NCI-H1105 treated with DMSO at 0.1 percent for 48 hours (cell line): ENCODE measurements around the gene BRINP3.
"Not testable (repeated sequence)": the region's sequence is repeated elsewhere in the genome, so short reads cannot be mapped to it uniquely, and the experiment has no call there.

Source experiments
- DNase-seq: peaks from one replicate; lab custom pipeline; 2025; lab: John Stamatoyannopoulos, UW

The BRINP3 gene

GRCh38 chr1:190179817-190180216 is 297.8 kb downstream of the BRINP3 start:
- DNase-seq = no peak

DNA sequence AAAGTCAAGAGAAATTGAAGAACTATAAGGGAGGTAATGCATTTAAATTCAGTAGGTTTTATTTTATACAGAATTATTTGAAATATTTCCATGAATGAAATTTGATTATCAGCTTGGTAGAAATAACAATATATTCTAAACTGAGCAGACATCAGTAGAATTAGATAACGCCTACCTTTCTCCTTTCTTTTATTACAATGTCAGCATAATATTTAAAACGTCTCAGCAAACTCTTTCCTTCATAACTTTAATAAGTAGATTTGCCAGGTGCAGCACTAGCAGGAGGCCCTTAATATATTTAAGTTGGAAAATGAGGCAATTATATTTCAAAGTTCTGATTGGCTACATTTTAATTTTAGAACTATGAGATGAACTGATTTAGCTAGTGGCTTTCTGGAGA is 298.8 kb downstream of the BRINP3 start:
- no peak for DNase-seq

DNA sequence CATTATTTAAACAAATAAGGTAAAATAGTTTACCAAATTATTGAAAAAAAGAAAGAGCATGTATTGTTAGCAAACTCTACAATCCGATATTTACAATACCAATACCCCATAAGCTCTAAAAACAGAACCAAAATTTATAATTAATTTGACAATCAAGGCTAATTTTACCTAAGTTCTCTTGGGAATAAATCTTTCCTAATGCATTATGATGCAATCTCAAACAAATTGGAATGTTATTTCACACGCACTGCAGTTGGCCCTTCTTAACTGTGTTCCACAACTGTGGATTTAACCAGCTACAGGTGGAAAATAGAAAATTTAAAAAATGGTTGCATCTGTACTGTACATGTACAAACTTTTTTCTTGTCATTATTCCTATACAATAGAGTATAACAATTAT is 300.1 kb downstream of the BRINP3 start:
- no peak for DNase-seq

- no peak for DNase-seq
These were observed 300.9 kb downstream of the BRINP3 start for GRCh38 chr1:190176776-190177175.

GRCh38 chr1:190175320-190175719 is 302.3 kb downstream of the BRINP3 start:
- DNase-seq = no peak

- DNase-seq = no peak
These were observed 304.8 kb downstream of the BRINP3 start for GRCh38 chr1:190172651-190173430.

- DNase-seq = no peak
These were observed 307.3 kb downstream of the BRINP3 start for GRCh38 chr1:190170321-190170720.

DNA sequence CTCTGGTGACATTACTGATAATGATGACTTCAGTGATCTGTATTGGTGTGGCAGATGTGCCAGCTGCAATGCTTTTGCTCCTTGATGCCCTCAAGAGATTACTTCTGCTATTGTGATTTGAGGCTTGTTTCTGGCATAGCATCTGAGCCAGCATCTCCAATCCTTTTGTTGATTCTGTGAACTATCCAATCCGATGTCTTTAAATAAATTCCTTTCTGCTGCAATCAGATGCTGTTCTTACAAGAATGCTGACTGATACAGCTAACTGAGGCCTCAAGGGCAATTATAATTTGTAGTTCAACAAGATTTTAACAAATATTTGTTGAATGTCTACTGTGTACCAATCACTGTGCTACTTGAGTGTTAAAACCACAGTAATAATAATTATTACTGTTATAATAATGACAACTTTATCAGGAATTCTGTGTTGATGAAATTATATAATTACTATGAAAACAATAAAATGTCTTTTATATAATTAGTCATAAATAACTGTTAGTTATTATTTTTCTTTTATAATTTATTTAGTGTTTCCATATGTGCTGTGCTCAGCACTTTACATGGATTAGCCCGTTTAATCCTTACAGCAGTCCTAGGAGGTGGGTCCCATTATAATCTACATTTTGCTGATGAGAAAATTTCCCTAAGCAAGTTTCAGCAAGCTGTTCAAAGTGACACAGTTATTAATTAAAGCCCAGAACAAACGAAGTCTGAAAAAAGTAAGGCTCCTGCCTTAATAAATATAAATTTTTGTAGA is 308.2 kb downstream of the BRINP3 start:
- no peak for DNase-seq

- no peak for DNase-seq
These were observed 308.8 kb downstream of the BRINP3 start for GRCh38 chr1:190168893-190169280.

DNA sequence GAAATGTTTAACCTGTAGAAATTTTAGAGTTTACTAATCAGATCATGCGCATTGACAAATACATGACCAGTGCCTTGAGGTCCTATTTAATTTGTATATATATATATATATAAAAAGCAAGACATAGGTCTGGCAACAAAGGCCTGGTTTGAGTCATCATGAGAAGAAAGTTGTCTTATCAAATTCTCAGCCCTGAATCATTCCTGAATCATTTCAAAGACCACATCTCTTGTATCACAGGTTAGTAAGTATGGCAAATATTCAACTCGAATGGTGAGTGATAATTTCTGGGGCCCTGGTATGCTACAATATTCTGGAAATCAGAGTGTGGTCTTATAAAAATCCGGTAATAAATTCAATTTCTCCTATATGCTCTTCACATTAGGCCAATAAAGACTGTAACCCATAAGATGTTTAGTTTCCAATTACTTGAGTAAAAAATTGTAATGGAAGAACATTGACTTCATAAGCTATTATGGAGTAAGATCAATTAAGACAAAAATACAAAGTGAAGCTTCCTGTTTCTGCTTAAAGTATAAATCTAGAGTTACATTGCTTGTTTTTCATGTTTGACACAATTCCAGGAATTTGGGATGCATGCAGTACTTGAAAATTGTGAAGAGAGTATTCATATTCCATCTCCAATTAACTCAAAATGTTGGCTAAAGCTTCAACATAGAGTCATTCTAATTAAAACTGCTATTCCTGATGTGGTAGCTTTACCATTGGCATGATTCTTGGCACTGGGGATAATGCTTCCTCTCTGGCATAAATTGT is 309.4 kb downstream of the BRINP3 start:
- peak; percentile 23 for DNase-seq

DNA sequence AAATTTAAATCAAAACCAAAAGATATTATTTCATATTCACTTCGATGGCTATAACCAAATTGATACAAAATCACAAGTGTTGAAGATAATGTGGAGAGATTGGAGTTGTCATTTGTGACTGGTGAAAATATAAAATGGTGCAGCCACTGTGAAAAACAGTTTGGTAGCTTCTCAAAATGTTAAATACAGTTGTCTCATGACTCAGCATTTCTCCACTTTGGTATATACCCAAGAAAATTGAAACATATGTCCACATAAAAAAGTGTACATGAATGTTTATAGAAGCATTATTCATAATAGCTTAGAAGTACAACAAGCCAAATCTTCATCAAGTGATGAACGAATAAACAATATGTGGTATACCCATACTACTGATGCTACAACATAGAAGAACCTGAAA is 318.5 kb downstream of the BRINP3 start:
- DNase-seq = no peak

- no peak for DNase-seq
These were observed 322.9 kb downstream of the BRINP3 start for GRCh38 chr1:190154744-190155143.

DNA sequence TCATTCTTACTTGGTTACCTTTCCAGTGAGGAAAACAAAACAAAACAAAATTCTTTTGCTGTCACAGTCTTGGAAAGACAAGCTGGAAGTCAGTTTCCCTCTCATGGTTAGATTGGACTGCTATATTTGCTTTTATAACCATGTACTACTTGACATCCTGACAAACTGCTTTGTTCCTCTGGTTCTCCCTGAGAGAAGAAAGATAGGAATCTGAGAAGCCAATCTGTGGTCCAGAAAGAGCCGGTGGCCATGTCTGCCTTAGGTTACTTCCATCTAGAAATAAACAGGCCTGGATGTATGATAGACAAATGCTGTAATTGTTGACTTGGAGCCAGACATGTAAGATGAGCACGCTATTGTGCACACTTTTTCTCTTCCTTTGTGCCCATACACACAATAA is 330.0 kb downstream of the BRINP3 start:
- DNase-seq = no peak

DNA sequence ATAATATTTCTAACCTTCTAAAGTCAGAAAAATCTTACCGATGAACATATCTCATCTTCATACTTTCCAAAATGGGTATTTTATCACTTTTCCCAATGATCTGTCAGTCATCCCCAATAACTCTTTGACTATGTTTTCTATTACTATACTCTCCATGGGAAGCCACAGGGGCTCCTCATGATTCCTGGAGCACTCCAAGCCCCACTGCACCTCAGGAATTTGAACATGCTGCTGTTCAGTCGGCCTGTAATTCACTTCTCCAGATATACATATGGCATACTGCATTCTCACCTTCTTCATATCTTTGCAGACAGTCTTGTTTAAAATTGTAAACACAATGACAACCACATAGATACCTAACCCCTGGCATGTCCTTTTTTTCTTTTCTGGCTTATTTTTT is 333.0 kb downstream of the BRINP3 start:
- DNase-seq = no peak

- DNase-seq = no peak
These were observed 337.0 kb downstream of the BRINP3 start for GRCh38 chr1:190140644-190141043.

GRCh38 chr1:190138702-190139101 is 339.0 kb downstream of the BRINP3 start:
- no peak for DNase-seq

- no peak for DNase-seq
These were observed 339.4 kb downstream of the BRINP3 start for GRCh38 chr1:190138266-190138665.

DNA sequence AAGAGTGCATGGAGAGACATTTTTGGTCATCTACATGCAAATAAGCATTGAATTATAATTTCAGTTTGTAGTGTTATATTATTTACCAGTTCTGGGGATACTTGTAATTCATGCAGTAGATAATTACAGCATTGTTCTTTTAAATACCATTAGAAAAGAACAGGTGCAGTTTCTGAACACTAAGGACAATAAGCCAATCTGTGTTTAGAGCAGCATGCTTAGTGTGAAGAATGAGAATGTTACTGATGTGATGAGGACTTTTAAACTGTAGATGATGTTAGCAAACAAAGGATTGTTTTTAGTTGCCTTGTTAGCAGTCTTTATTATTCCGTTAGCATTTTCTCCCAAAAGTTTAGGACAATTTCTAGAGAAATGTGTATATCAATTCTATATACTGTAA is 348.3 kb downstream of the BRINP3 start:
- peak; percentile 29 for DNase-seq

- no peak for DNase-seq
These were observed 350.9 kb downstream of the BRINP3 start for GRCh38 chr1:190126728-190127127.

- no peak for DNase-seq
These were observed 353.6 kb downstream of the BRINP3 start for GRCh38 chr1:190124068-190124467.

DNA sequence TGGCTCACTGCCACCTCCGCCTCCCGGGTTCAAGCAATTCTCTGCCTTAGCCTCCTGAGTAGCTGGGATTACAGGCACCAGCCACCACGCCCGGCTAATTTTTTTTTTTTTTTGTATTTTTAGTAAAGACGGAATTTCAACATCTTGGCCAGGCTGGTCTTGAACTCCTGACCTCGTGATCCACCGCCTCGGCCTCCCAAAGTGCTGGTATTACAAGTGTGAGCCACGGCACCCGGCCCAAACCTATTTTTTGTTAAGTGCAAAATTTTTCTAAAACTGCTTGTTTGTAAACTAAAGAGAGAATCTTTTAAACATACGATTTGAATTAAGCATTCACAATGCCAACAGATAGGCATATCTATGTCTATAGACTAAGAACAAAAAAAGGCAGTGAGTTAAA is 357.1 kb downstream of the BRINP3 start:
- not testable (repeated sequence) for DNase-seq

GRCh38 chr1:190119683-190120082 is 358.0 kb downstream of the BRINP3 start:
- no peak for DNase-seq

- DNase-seq = no peak
These were observed 360.7 kb downstream of the BRINP3 start for GRCh38 chr1:190116921-190117320.
